Upper lobe of right lung (tissue), 1 donor: ENCODE results near the gene RAB26. TPM values are rescaled to one million over a fixed set of nuclear protein-coding genes. Genes with fewer than 3 reads are reported as not detected.

Experiments
- ATAC-seq: fragments of 200-7000 bp; cut with Tn5 transposase; one replicate; pipeline ENCODE4 v1.9.1; 2020; ENCODE audit warnings: mild to moderate bottlenecking, moderate library complexity
- DNase-seq: peaks from one replicate; pipeline ENCODE4 v3.0.0-alpha.2; 2020
- H3K27ac ChIP-seq: fragments of 200-600 bp; one replicate; pipeline ENCODE4 v1.8.0; 2022
- H3K27me3 ChIP-seq: fragments of 200-600 bp; one replicate; pipeline ENCODE4 v1.8.0; 2022; ENCODE audit warnings: mild to moderate bottlenecking
- H3K36me3 ChIP-seq: fragments of 200-600 bp; one replicate; pipeline ENCODE4 v1.8.0; 2022
- H3K4me1 ChIP-seq: fragments of 200-600 bp; one replicate; pipeline ENCODE4 v1.8.0; 2022
- H3K4me3 ChIP-seq: fragments of 200-600 bp; one replicate; pipeline ENCODE4 v1.8.0; 2022; ENCODE audit warnings: mild to moderate bottlenecking
- H3K9me3 ChIP-seq: fragments of 200-600 bp; one replicate; pipeline ENCODE4 v1.8.0; 2022
- CTCF ChIP-seq: fragments of 200-600 bp; IDR thresholded peaks from one replicate; pipeline ENCODE4 v1.8.0; 2022; ENCODE audit warnings: antibody characterized with exemption
- intact Hi-C: fragments of 100-400 bp; cut with DNase I; formaldehyde crosslinking; loops from one replicate; pipeline ENCODE4 v1.11.0; 2022
- total RNA-seq: library from RNA; stranded (reverse); fragmentation: NEBNext Ultra II Directional; extraction: Animal tissue kit (Norgen Biotek cat#: 25700); gene quantifications from one replicate; pipeline ENCODE4 v1.2.1, GENCODE V29; 2021
- donor health status: DM: no; HTN: yes; CAD: no; lungs with severe emphysema.

Gene RAB26
- total RNA-seq, 1 donor from 2014 or later = 0.67 TPM

GRCh38 chr16:2143878-2144485 is 4.4 kb upstream of the RAB26 start:
- intact Hi-C loops = loop anchor here (5.0 kb wide), 1 partner anchor 122 kb away; no protein-coding TSS in a partner anchor
- no peak overlapping the region for H3K4me3 ChIP-seq
- TF ChIP-seq CTCF = no peak
- H3K9me3 ChIP-seq = no peaks in the 10 kb centered on the region
- ATAC-seq = no peak
- H3K27ac ChIP-seq = no peak overlapping the region
- no peaks in the 10 kb centered on the region for H3K27me3 ChIP-seq
- no peak for DNase-seq
- H3K36me3 ChIP-seq = no peaks in the 10 kb centered on the region
- H3K4me1 ChIP-seq = peaks cover 17% of the 10 kb centered on the region

GRCh38 chr16:2145843-2146242 is 2.6 kb upstream of the RAB26 start:
- H3K4me1 ChIP-seq = peaks cover 22% of the 10 kb centered on the region
- DNase-seq (no peak), ATAC-seq (no peak)
- no peak overlapping the region for H3K27ac ChIP-seq
- TF ChIP-seq CTCF = no peak
- no peaks in the 10 kb centered on the region for H3K36me3 ChIP-seq
- no peaks in the 10 kb centered on the region for H3K27me3 ChIP-seq
- H3K9me3 ChIP-seq = no peaks in the 10 kb centered on the region
- intact Hi-C loops = no loop called here
- H3K4me3 ChIP-seq = no peak overlapping the region

- intact Hi-C loops = no loop called here
- peak overlapping the region; percentile 9 for H3K27ac ChIP-seq
These were observed 1.0 kb upstream of the RAB26 start for GRCh38 chr16:2147378-2147777.

GRCh38 chr16:2148714-2149629 is 547 bp downstream of the RAB26 start:
- Histone ChIP-seq H3K36me3 (peaks cover 17% of the 10 kb centered on the region), H3K4me1 (peaks cover 52% of the 10 kb centered on the region), H3K9me3 (no peaks in the 10 kb centered on the region), H3K27ac (no peak overlapping the region), H3K27me3 (no peaks in the 10 kb centered on the region), H3K4me3 (peak overlapping the region; percentile 37)
- intact Hi-C loops = no loop called here
- DNase-seq (peak; percentile 62), ATAC-seq (no peak)
- no peak for TF ChIP-seq CTCF

More at GRCh38 chr16:2147378-2147777, 1.0 kb upstream of the RAB26 start:
- ATAC-seq = no peak
- Histone ChIP-seq H3K4me3 (no peak overlapping the region), H3K36me3 (peaks cover 9% of the 10 kb centered on the region), H3K9me3 (no peaks in the 10 kb centered on the region), H3K27me3 (no peaks in the 10 kb centered on the region), H3K4me1 (peaks cover 38% of the 10 kb centered on the region)
- no peak for DNase-seq
- no peak for TF ChIP-seq CTCF

GRCh38 chr16:2149630-2150417 is 1.4 kb downstream of the RAB26 start:
- Histone ChIP-seq H3K27ac (no peak overlapping the region), H3K27me3 (no peaks in the 10 kb centered on the region), H3K36me3 (peaks cover 17% of the 10 kb centered on the region), H3K4me3 (no peak overlapping the region), H3K4me1 (peaks cover 58% of the 10 kb centered on the region), H3K9me3 (no peaks in the 10 kb centered on the region)
- intact Hi-C loops = no loop called here
- no peak for TF ChIP-seq CTCF
- no peak for DNase-seq
- no peak for ATAC-seq
